Stomach (tissue), 9 donors: Measurements from ENCODE around the gene COCH. TPM values are rescaled to one million over a fixed set of nuclear protein-coding genes. Genes with fewer than 3 reads are reported as not detected.
"Not testable (repeated sequence)": the region's sequence is repeated elsewhere in the genome, so short reads cannot be mapped to it uniquely, and the experiment has no call there.

Source experiments
- DNase-seq, 2 donors: peaks; one replicate each; pipeline versions ENCODE4 v3.0.0 to v3.0.0-alpha.2; 2013 to 2019
- H3K27ac ChIP-seq, 5 donors: fragments of 200-600 bp in 4 of 5; sonication (generic) in 4 of 5; one replicate each; pipeline ENCODE4 v1.5.1; 2013 to 2019; ENCODE audit warnings: mild to moderate bottlenecking in 1 of 5, moderate library complexity in 1 of 5
- H3K27me3 ChIP-seq, 3 donors: fragments of 200-600 bp; sonication (generic); one replicate each; pipeline ENCODE4 v1.5.1; 2017 to 2019; ENCODE audit warnings: mixed run types in 1 of 3
- H3K36me3 ChIP-seq, 4 donors: fragments of 200-600 bp; sonication (generic); 1 replicate in 3 of 4; 2 replicates in 1 of 4; pipeline ENCODE4 v1.5.1; 2016 to 2019
- H3K4me1 ChIP-seq, 4 donors: fragments of 200-600 bp; sonication (generic); one replicate each; pipeline ENCODE4 v1.5.1; 2016 to 2019
- H3K4me3 ChIP-seq, 4 donors: fragments of 200-600 bp; sonication (generic) in 3 of 4; one replicate each; pipeline ENCODE4 v1.5.1; 2016 to 2019; ENCODE audit warnings: mild to moderate bottlenecking in 1 of 4
- H3K9me3 ChIP-seq, 4 donors: fragments of 200-600 bp; sonication (generic); one replicate each; pipeline ENCODE4 v1.5.1; 2016 to 2019
- CTCF ChIP-seq, 7 experiments: fragments of 450-650 bp in 4 of 7; fragments of 200-600 bp in 3 of 7; sonication (generic) in 3 of 7; IDR thresholded peaks; one replicate each; pipeline ENCODE4 v1.5.1; 2016 to 2019; ENCODE audit warnings: antibody characterized with exemption in 7 of 7, control low read depth in 2 of 7, mild to moderate bottlenecking in 1 of 7
- EP300 ChIP-seq: sonication (generic); formaldehyde crosslinking; IDR thresholded peaks from one replicate; pipeline ENCODE4 v1.6.1; 2017; ENCODE audit warnings: antibody characterized with exemption
- POLR2A ChIP-seq, 4 donors: fragments of 450-650 bp; IDR thresholded peaks; one replicate each; pipeline ENCODE4 v1.6.1; 2016; ENCODE audit warnings: antibody characterized with exemption in 4 of 4, control low read depth in 2 of 4, mild to moderate bottlenecking in 1 of 4, moderate library complexity in 1 of 4
- POLR2AphosphoS5 ChIP-seq, 3 donors: sonication (generic); formaldehyde crosslinking; IDR thresholded peaks; one replicate each; pipeline ENCODE4 v1.6.1; 2016; ENCODE audit warnings: antibody characterized with exemption in 3 of 3
- WGBS, 5 donors: extraction: QIAGEN DNeasy Blood & Tissue Kit in 3 of 5; methylation state at CpG; one replicate each; pipeline versions ENCODE4 v1.1.5 to v1.1.7; 2013 to 2018; 5-methylcytosine and 5-hydroxymethylcytosine counted together
- intact Hi-C: fragments of 100-400 bp; cut with DNase I; formaldehyde crosslinking; loops from one replicate; pipeline ENCODE4 v1.15.1; 2023; ENCODE audit warnings: low total_unique reads
- polyA plus RNA-seq, 3 donors: library from polyadenylated mRNA; stranded (reverse); fragments of 200-250 nt; gene quantifications; one replicate each; pipeline ENCODE4 v1.2.3, GENCODE V29; 2013
- total RNA-seq, 5 donors: library from RNA; depleted of rRNA; stranded (reverse); fragments of >200 nt; gene quantifications; one replicate each; pipeline versions ENCODE4 v1.1.0 to v1.2.3, GENCODE V29; 2014 to 2016
- donor health status: healthy with polysubstance abuse.
- donor health status: Bipolar disorder and iron deficiency.
- donor health status: healthy.

The COCH gene
- total and polyA plus RNA-seq, 8 donors = 0.25 to 3.0 (median 1.2) TPM; not detected in 3

GRCh38 chr14:30921305-30921704 lies 46.9 kb downstream of the COCH start:
- Histone ChIP-seq H3K4me3 (no peak overlapping the region), H3K36me3 (peaks cover 0 to 33% (median 24%) of the 10 kb centered on the region in 4 donors), H3K9me3 (no peaks in the 10 kb centered on the region), H3K4me1 (no peaks in the 10 kb centered on the region), H3K27me3 (no peaks in the 10 kb centered on the region), H3K27ac (no peak overlapping the region)
- WGBS, 5 donors = 15 to 30% (median 21%) methylated on average over 1 of the region's 1 CpG
- intact Hi-C loops = no loop called here
- TF ChIP-seq CTCF (IDR thresholded peaks at IDR 0.05) (no peak), POLR2A (IDR thresholded peaks at IDR 0.05) (no peak), POLR2AphosphoS5 (IDR thresholded peaks at IDR 0.05) (no peak), EP300 (no peak)
- DNase-seq = no peak

DNA sequence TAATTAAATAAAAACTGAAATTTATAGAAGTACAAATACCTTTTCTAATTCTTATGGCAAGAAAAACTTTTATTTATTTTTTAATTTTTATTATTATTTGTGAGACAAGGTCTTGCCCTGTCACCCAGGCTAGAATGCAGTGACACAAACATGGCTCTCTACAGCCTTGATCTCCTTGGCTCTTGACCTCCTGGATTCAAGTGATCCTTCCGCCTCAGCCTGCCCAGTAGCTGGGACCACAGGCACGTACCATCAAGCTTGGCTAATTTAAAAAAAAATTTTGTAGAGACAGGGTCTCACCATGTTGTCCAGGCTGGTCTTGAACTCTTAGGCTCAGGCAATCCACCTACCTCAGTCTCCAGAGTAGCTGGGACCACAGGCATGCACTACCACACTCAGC lies 47.4 kb downstream of the COCH start:
- Histone ChIP-seq H3K27ac (no peak overlapping the region), H3K4me1 (no peaks in the 10 kb centered on the region), H3K4me3 (no peak overlapping the region), H3K36me3 (peaks cover 0 to 33% (median 24%) of the 10 kb centered on the region in 4 donors), H3K9me3 (no peaks in the 10 kb centered on the region), H3K27me3 (no peaks in the 10 kb centered on the region)
- TF ChIP-seq POLR2A (IDR thresholded peaks at IDR 0.05) = no peak
- no peak for TF ChIP-seq POLR2AphosphoS5 (IDR thresholded peaks at IDR 0.05)
- TF ChIP-seq EP300 = no peak
- TF ChIP-seq CTCF (IDR thresholded peaks at IDR 0.05) = no peak
- WGBS, 5 donors = 93 to 100% (median 96%) methylated on average over 2 of the region's 2 CpGs
- intact Hi-C loops = no loop called here
- DNase-seq = no peak

GRCh38 chr14:30925254-30925653 lies 50.9 kb downstream of the COCH start:
- WGBS, 5 donors = 81 to 94% (median 91%) methylated on average over 2 of the region's 2 CpGs
- Histone ChIP-seq H3K36me3 (peaks cover 0 to 24% (median 18%) of the 10 kb centered on the region in 4 donors), H3K27me3 (no peaks in the 10 kb centered on the region), H3K27ac (no peak overlapping the region), H3K4me1 (peaks cover 0 to 8% (median 2%) of the 10 kb centered on the region in 4 donors), H3K4me3 (no peak overlapping the region), H3K9me3 (no peaks in the 10 kb centered on the region)
- intact Hi-C loops = no loop called here
- DNase-seq = no peak
- no peak for TF ChIP-seq POLR2AphosphoS5 (IDR thresholded peaks at IDR 0.05)
- TF ChIP-seq POLR2A (IDR thresholded peaks at IDR 0.05) = no peak
- no peak for TF ChIP-seq CTCF (IDR thresholded peaks at IDR 0.05)
- TF ChIP-seq EP300 = no peak

DNA sequence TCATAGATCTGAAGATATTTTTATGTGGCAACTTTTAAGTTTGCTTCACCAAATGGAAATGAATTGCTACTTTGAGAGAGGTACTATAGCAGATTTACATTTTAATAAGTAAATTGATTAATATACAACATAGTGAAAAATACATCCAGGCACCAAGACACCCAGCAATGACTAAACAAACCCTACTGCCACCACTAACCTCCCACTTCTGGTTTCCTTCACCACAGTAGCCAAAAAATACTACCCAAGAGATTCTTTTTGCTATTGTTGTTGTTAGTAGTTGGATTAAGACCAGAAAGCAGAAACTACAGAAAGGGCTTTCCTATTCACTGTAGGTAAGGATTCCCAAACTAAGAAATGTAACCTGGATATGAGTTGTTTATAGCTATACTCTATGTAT lies 54.1 kb downstream of the COCH start:
- intact Hi-C loops = no loop called here
- no peaks in the 10 kb centered on the region for H3K9me3 ChIP-seq
- H3K27ac ChIP-seq = no peak overlapping the region
- DNase-seq = no peak
- H3K27me3 ChIP-seq = no peaks in the 10 kb centered on the region
- TF ChIP-seq POLR2A (IDR thresholded peaks at IDR 0.05) (no peak), EP300 (no peak)
- H3K4me3 ChIP-seq = no peak overlapping the region
- H3K4me1 ChIP-seq = peaks cover 0 to 18% (median 6%) of the 10 kb centered on the region in 4 donors
- peaks cover 0 to 30% (median 24%) of the 10 kb centered on the region in 4 donors for H3K36me3 ChIP-seq

DNA sequence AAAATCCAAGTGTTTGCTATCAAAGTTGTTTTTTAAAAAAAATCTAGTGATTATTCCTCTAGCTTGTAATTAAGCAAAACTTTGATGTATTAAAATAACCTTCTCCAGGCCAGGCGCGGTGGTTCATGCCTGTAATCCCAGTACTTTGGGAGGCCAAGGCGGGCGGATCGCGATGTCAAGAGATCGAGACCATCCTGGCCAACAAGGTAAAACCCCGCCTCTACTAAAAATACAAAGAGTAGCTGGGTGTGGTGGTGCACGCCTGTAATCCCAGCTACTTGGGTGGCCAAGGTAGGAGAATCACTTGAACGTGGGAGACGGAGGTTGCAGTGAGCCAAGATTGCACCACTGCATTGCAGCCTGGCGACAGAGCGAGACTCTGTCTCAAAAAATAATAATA lies 59.6 kb downstream of the COCH start:
- H3K27me3 ChIP-seq, H3K4me3 ChIP-seq, intact Hi-C loops, DNase-seq, H3K9me3 ChIP-seq, H3K27ac ChIP-seq: not testable (repeated sequence)
- Histone ChIP-seq H3K4me1 (peaks cover 0 to 21% (median 6%) of the 10 kb centered on the region in 4 donors), H3K36me3 (peaks cover 0 to 53% (median 46%) of the 10 kb centered on the region in 4 donors)
- WGBS, 5 donors = 95 to 98% (median 98%) methylated on average over 13 of the region's 13 CpGs
